Progenitor cell of endocrine pancreas (in vitro differentiated cells): ENCODE results near the gene TMEM186. TPM values are rescaled to one million over a fixed set of nuclear protein-coding genes. Genes with fewer than 3 reads are reported as not detected.
"Not testable (repeated sequence)": the region's sequence is repeated elsewhere in the genome, so short reads cannot be mapped to it uniquely, and the experiment has no call there.

Source experiments
- DNase-seq: peaks from one replicate; pipeline ENCODE4 v3.0.0; 2021; ENCODE audit warnings: low spot score; ENCODE audit not compliant: unreplicated experiment
- H3K27ac Mint-ChIP-seq: 2 replicates; pipeline ENCODE4 v1.8.0; 2021; ENCODE audit warnings: mild to moderate bottlenecking, moderate library complexity, mixed read lengths
- H3K27me3 Mint-ChIP-seq: 2 replicates; pipeline ENCODE4 v1.8.0; 2021; ENCODE audit warnings: mixed read lengths
- H3K36me3 Mint-ChIP-seq: 2 replicates; pipeline ENCODE4 v1.8.0; 2022; ENCODE audit warnings: mixed read lengths; ENCODE audit not compliant: insufficient read depth
- H3K4me1 Mint-ChIP-seq: 2 replicates; pipeline ENCODE4 v1.8.0; 2021; ENCODE audit warnings: low read depth, mixed read lengths
- H3K4me3 Mint-ChIP-seq: 2 replicates; pipeline ENCODE4 v1.8.0; 2021; ENCODE audit warnings: low read depth, mild to moderate bottlenecking, moderate library complexity, mixed read lengths
- H3K9me3 Mint-ChIP-seq: 2 replicates; pipeline ENCODE4 v1.8.0; 2021; ENCODE audit warnings: low read depth, mixed read lengths
- CTCF ChIP-seq: fragments of 200-600 bp; sonication (generic); IDR thresholded peaks from one replicate; pipeline ENCODE4 v1.5.0; 2021; ENCODE audit warnings: antibody characterized with exemption, mild to moderate bottlenecking; ENCODE audit not compliant: unreplicated experiment
- total RNA-seq: library from RNA; stranded (reverse); gene quantifications from 2 replicates; pipeline ENCODE4 v1.2.1, GENCODE V29; 2021

Gene TMEM186
- total RNA-seq, 1 donor from 2014 or later, result 11.1 TPM

GRCh38 chr16:8804313-8804712 lies 6.9 kb upstream of the TMEM186 start:
- no peaks in the 10 kb centered on the region for H3K9me3 Mint-ChIP-seq
- no peak for TF ChIP-seq CTCF
- H3K36me3 Mint-ChIP-seq, result peaks cover 20% of the 10 kb centered on the region
- H3K4me3 Mint-ChIP-seq, result no peak overlapping the region
- DNase-seq, result no peak
- H3K27ac Mint-ChIP-seq, result no peak overlapping the region
- no peaks in the 10 kb centered on the region for H3K27me3 Mint-ChIP-seq
- peaks cover under 1% of the 10 kb centered on the region for H3K4me1 Mint-ChIP-seq

- not testable (repeated sequence) for H3K4me1 Mint-ChIP-seq, H3K27ac Mint-ChIP-seq, DNase-seq, H3K27me3 Mint-ChIP-seq, H3K9me3 Mint-ChIP-seq, H3K4me3 Mint-ChIP-seq
- peaks cover 15% of the 10 kb centered on the region for H3K36me3 Mint-ChIP-seq
Measured at GRCh38 chr16:8803733-8804132, 6.3 kb upstream of the TMEM186 start.

GRCh38 chr16:8801701-8802100 lies 4.3 kb upstream of the TMEM186 start:
- Mint-ChIP-seq H3K36me3 (peaks cover 10% of the 10 kb centered on the region), H3K9me3 (no peaks in the 10 kb centered on the region), H3K4me1 (peaks cover 11% of the 10 kb centered on the region), H3K27ac (no peak overlapping the region), H3K27me3 (no peaks in the 10 kb centered on the region), H3K4me3 (no peak overlapping the region)
- no peak for TF ChIP-seq CTCF
- no peak for DNase-seq

- Mint-ChIP-seq H3K27ac (peak overlapping the region; percentile 89), H3K27me3 (no peaks in the 10 kb centered on the region), H3K4me3 (peak overlapping the region; percentile 94), H3K9me3 (no peaks in the 10 kb centered on the region), H3K4me1 (peaks cover 12% of the 10 kb centered on the region), H3K36me3 (peaks cover 7% of the 10 kb centered on the region)
- TF ChIP-seq CTCF, result no peak
- DNase-seq, result no peak
Measured at GRCh38 chr16:8798535-8799157, 1.2 kb upstream of the TMEM186 start.

- H3K27ac Mint-ChIP-seq, result peak overlapping the region; percentile 94
- no peak for DNase-seq
Measured at GRCh38 chr16:8798174-8798527, 712 bp upstream of the TMEM186 start.

More at GRCh38 chr16:8798174-8798527, 712 bp upstream of the TMEM186 start:
- peaks cover 12% of the 10 kb centered on the region for H3K4me1 Mint-ChIP-seq
- H3K9me3 Mint-ChIP-seq, result no peaks in the 10 kb centered on the region
- peak overlapping the region; percentile 94 for H3K4me3 Mint-ChIP-seq
- H3K36me3 Mint-ChIP-seq, result peaks cover 5% of the 10 kb centered on the region
- no peak for TF ChIP-seq CTCF
- H3K27me3 Mint-ChIP-seq, result no peaks in the 10 kb centered on the region
